D341Med (cell line): Measurements from ENCODE around the gene PARD3.
"Not testable (repeated sequence)": the region's sequence is repeated elsewhere in the genome, so short reads cannot be mapped to it uniquely, and the experiment has no call there.

ENCODE experiments used
- DNase-seq: peaks from one replicate; pipeline ENCODE4 v3.0.0; 2012; ENCODE audit warnings: low spot score

The PARD3 gene

GRCh38 chr10:34378297-34378696, 436.8 kb downstream of the PARD3 start:
- no peak for DNase-seq

DNA sequence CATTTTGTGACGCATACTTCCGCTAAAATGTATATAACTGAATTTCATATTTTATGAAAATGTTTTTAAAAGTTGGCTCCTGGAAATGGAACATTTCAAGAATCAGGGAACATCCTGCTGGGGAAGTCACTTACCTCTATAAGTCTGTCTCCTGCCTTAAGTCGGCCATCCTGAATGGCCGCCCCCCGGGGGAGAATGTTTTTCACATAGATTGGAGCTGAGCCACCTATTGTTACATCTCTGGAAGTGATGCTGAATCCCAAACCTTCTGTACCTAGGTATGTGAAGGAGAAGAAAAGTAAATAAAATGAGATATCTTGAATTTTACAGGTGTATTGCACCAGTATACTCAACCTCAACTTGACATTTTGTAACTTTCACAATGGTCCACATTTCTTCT, 437.3 kb downstream of the PARD3 start:
- DNase-seq = no peak

GRCh38 chr10:34374356-34375045, 440.6 kb downstream of the PARD3 start:
- DNase-seq = no peak

DNA sequence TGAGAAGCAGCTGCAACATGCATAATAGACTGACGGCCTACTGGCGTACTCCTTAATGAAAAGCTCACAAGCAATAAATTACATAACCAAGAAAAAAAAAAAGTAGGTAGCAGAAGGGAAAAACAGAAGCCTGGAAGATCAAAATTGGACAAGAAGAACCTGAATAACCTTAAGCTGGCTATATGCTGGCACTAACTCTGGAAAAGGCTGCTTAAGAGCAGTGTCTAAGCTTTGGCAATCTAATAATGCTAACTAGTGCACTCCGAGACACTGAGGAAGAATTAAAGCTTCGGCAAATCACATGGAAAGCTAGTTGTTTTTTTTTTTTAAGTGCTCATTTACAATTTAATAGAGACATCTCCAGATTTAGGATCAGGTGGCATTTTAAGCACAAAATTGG, 441.9 kb downstream of the PARD3 start:
- DNase-seq = no peak

- no peak for DNase-seq
Measured at GRCh38 chr10:34372509-34372908, 442.6 kb downstream of the PARD3 start.

DNA sequence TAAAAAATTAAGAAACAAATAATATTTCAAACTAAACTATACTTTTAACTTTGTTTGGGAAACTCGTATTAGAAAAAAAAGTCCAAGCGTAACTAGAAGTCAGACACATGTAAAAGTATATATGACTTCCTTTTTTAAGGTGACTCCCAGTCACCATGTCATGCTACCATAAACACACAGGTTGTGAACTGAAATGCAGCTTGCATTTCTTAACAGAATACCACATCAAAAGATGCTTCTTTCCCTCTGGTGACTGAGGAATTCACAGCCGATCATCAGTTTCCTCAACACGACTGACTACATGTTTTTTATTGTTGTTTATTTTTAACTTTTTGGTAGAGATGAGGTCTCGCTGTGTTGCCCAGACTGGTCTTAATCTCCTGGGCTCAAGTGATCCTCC, 445.0 kb downstream of the PARD3 start:
- no peak for DNase-seq

DNA sequence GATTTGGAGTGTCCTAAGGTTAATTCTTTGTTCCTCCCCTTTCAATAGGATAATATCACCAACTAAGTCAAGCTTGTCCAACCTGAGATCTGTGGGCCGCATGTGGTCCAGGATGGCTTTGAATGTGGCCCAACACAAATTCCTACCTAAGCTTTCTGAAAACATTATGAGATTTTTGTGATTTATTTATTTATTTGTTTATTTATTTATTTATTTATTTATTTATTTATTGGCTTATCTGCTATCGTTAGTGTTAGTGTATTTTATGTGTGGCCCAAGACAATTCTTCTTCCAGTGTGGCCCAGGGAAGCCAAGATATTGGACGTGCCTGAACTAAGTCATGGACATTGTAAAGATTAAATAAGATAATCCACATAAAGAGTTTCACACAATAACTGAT, 446.0 kb downstream of the PARD3 start:
- DNase-seq = no peak

- DNase-seq = no peak
Measured at GRCh38 chr10:34364253-34365037, 450.7 kb downstream of the PARD3 start.

DNA sequence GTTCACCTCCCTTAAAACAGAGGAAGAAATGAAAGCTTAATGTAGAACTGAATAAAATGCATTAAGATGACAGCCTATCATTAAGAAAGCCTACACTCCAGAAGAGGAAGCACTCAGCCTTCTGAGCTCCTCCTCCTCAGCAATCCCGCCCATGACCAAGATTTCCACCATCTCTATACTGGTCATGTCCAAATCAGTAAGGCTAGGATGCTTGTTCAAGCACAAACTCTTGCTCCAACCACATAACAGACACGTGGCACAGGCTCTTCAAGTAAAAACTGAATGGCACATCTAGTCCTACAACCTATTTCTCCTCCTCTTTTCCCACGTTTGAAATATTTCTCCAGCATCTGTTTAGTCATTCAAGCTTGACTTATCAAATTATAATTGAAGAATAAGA, 454.1 kb downstream of the PARD3 start:
- no peak for DNase-seq

DNA sequence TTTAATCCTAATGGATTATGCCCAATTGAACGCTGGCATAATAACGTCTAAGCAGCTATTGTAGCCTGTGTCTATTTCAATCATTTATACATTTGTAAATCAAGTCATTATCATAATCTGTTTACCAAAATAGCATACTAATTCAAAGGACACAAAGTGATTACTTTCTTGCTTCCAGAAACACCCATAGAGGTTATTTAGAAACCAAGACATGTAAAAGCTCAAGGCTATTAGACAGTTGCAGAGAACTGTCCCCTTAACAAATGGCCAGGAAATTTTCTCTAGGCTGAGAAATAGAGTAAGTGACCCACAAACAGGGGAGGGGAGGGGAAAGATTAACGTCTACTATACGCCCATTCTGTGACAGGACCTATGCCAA, 455.7 kb downstream of the PARD3 start:
- DNase-seq = no peak

- DNase-seq = no peak
Measured at GRCh38 chr10:34358729-34359434, 456.2 kb downstream of the PARD3 start.

GRCh38 chr10:34356463-34356862, 458.6 kb downstream of the PARD3 start:
- DNase-seq = no peak

GRCh38 chr10:34353530-34353929, 461.6 kb downstream of the PARD3 start:
- not testable (repeated sequence) for DNase-seq

DNA sequence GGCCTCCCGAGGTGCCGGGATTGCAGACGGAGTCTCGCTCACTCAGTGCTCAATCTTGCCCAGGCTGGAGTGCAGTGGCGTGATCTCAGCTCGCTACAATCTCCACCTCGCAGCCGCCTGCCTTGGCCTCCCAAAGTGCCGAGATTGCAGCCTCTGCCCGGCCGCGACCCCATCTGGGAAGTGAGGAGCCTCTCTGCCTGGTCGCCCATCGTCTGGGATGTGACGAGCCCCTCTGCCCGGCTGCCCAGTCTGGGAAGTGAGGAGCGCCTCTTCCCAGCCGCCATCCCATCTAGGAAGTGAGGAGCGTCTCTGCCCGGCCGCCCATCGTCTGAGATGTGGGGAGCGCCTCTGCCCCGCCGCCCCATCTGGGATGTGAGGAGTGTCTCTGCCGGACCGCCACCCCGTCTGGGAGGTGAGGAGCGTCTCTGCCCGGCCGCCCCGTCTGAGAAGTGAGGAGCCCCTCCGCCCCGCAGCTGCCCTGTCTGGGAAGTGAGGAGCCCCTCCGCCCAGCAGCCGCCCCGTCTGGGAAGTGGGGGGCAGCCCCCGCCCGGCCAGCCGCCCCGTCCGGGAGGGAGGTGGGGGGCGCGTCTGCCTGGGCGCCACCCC, 462.4 kb downstream of the PARD3 start:
- not testable (repeated sequence) for DNase-seq

DNA sequence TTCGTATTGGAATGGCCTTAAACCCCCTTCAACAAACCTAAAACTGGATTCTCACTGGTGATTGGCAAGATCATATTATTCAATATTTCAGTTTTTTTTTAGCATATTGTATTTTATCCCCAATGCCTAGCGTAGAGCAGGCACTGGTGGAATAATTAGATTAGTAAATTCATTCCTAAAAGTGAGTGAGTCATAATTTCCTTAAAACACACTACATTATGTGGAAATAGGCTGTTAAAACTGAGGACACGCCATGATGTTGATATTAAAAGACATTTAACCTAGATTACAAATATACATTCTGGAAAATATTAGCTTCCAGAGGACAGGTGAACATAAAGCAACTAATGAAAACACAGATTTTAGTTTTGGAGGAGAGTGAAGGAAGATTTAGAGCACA, 463.9 kb downstream of the PARD3 start:
- no peak for DNase-seq

DNA sequence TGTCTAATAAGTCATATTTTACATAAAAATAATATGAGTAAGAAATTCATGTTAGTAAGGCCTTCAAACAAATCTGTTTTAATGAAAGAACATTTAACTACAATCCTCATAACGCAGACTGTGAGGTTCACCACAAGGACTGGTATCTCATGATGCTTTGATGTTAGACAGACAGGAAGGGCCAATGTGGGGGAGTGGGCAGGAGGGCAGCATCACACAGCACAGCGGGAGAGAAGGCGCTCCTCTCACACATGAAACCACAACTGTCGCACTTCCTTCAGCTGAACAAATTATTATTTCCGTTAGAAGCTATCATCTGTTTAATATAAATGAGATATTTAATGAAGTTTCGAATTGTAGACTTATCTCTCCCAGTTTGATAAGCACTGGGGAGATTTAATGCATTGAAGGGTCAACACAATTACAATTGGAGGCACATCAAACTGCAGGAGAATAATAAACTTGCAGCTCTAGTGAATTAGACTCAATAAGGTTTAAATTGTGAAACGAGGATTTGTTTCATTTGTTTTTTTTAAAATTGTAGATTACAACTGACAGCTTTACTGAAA, 466.1 kb downstream of the PARD3 start:
- DNase-seq = no peak

DNA sequence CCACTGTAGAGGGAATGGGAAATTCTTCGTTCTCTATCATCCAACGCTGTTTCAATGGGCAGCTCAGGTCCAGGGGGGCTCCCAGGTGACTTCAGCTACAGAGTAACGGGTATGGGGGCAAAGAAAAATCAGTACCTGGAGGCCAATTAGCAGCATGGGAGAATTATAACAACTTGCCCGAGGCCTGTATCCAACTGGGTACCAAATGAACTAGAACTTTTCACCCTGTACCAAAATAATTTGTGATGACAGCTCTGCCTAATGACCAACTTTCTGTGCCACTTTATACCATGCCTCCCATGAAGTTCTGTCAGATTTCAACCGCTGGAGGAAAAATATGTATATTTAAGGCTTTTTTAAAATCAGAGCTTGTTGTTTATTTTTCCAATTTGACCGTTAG, 467.1 kb downstream of the PARD3 start:
- DNase-seq = no peak

GRCh38 chr10:34347131-34347530, 468.0 kb downstream of the PARD3 start:
- no peak for DNase-seq

DNA sequence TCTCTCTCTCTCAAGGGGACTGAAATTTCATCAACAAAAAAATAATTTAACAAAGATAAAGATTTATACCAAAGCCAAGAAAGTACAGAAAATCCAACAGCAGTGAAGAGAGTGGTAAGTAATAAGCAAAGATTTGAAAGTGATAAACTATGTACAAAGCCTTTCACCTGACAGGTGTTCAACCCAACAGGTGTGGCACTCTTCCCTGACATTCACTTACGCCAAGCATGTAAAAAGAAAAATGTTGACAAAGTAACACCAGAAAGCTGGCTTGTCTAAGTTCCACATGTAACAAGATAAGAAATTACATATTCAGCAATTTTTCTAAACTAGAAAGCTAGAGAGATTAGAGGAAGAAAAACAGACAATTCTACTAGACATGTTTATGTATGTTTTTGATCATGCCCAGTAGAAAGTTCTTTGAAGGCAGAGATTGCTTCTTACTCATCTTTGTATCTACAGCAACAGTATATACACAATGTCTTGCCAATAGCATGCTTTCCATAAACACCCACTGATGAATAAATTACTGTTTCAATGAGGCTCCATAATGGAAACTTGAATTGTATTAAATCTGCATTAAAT, 468.5 kb downstream of the PARD3 start:
- no peak for DNase-seq

- DNase-seq = no peak
Measured at GRCh38 chr10:34345383-34345782, 469.7 kb downstream of the PARD3 start.

GRCh38 chr10:34343764-34344163, 471.3 kb downstream of the PARD3 start:
- DNase-seq = no peak

- no peak for DNase-seq
Measured at GRCh38 chr10:34341473-34341872, 473.6 kb downstream of the PARD3 start.
